Measurements from ENCODE around the gene BARHL2. TPM values are rescaled to one million over a fixed set of nuclear protein-coding genes. Genes with fewer than 3 reads are reported as not detected.

The BARHL2 gene
- polyA plus RNA-seq, 1 donor (not counting 4 experiments of a cell fraction or from before 2014, with no cell fraction given) = not detected

DNA sequence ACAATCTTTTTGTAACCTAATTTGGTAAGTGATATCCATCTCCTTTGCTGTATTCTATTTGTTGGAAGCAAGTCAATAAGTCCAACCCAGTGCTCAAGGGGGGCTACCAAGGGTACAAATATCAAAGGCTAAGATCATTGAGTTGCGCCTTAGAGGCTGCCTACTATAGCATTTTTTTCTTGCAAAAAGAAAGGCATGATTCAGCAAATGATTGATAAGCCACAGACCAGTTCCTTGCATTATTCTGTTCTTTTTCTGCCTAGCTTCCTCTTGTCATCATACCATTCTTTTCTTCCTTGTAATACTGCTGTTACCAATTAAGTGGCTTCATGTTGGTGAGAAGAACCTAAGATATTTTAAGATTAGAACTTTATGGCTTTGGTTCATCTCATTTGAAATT is 29.8 kb upstream of the BARHL2 start:
- TF ChIP-seq, protein P1, sequence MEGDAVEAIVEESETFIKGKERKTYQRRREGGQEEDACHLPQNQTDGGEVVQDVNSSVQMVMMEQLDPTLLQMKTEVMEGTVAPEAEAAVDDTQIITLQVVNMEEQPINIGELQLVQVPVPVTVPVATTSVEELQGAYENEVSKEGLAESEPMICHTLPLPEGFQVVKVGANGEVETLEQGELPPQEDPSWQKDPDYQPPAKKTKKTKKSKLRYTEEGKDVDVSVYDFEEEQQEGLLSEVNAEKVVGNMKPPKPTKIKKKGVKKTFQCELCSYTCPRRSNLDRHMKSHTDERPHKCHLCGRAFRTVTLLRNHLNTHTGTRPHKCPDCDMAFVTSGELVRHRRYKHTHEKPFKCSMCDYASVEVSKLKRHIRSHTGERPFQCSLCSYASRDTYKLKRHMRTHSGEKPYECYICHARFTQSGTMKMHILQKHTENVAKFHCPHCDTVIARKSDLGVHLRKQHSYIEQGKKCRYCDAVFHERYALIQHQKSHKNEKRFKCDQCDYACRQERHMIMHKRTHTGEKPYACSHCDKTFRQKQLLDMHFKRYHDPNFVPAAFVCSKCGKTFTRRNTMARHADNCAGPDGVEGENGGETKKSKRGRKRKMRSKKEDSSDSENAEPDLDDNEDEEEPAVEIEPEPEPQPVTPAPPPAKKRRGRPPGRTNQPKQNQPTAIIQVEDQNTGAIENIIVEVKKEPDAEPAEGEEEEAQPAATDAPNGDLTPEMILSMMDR (optimal IDR thresholded peaks at IDR 0.05 in 1 of 3, IDR thresholded peaks at IDR 0.05 in 1 of 3, conservative IDR thresholded peaks at IDR 0.05 in 1 of 3; ENCODE audit: extremely low read depth in 1 of 3, insufficient read depth in 2 of 3, low read length in 3 of 3) = no peak
- TF ChIP-seq EZH2 (IDR thresholded peaks at IDR 0.05; ENCODE audit: low read length) = no peak
- H4K20me1 ChIP-seq (ENCODE audit: control insufficient read depth, extremely low read depth, insufficient read depth, low read length) = peaks cover 3% of the 10 kb centered on the region

DNA sequence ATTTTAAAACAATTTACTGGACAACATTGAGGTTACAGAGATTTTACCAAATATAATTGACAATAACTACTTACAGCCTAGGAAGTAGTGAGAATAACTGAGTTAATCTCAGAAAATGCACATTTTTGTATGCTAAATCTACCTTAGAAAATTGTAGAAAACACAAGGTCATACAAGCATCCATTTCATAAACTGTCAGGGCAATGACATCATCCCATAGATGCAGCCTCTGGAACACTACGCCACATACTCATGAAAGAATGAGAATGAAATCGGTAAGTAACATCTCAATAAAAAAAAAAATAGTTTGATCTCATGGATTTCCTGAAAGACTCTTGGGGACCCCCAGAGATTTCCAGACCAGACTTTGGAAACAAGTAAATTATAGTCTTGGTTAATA is 28.9 kb upstream of the BARHL2 start:
- dilution Hi-C loops (cut with MboI; ENCODE audit: extremely low pct_ligation_motif_present, low sequenced_read_pairs) = no loop called here
- no peaks in the 10 kb centered on the region for H3K79me2 ChIP-seq (ENCODE audit: control insufficient read depth, insufficient read depth, low read length)
- no peak overlapping the region for H3K4me3 ChIP-seq (ENCODE audit: control insufficient read depth in 2 of 3, extremely low read depth in 1 of 3, insufficient read depth in 2 of 3, low read depth in 1 of 3, low read length in 3 of 3)
- no peak overlapping the region for H3K27ac ChIP-seq (ENCODE audit: control insufficient read depth, insufficient read depth, low read length)
- FAIRE-seq (no peak), DNase-seq (ENCODE audit: low read depth, low spot score) (no peak)
- H3K36me3 ChIP-seq (ENCODE audit: control insufficient read depth in 2 of 2, extremely low read depth in 1 of 2, insufficient read depth in 2 of 2, low read length in 2 of 2) = no peaks in the 10 kb centered on the region
- peaks cover 3% of the 10 kb centered on the region for H4K20me1 ChIP-seq (ENCODE audit: control insufficient read depth, extremely low read depth, insufficient read depth, low read length)
- H3K4me1 ChIP-seq (ENCODE audit: control insufficient read depth, extremely low read depth, insufficient read depth, low read length) = no peaks in the 10 kb centered on the region
- H3K4me2 ChIP-seq (ENCODE audit: control insufficient read depth, extremely low read depth, insufficient read depth, low read depth, low read length) = no peak overlapping the region
- TF ChIP-seq, protein P1 (optimal IDR thresholded peaks at IDR 0.05 in 1 of 3, IDR thresholded peaks at IDR 0.05 in 1 of 3, conservative IDR thresholded peaks at IDR 0.05 in 1 of 3; ENCODE audit: extremely low read depth in 1 of 3, insufficient read depth in 2 of 3, low read length in 3 of 3) = no peak
- no peak for TF ChIP-seq EZH2 (IDR thresholded peaks at IDR 0.05; ENCODE audit: low read length)
- no peaks in the 10 kb centered on the region for H3K9me1 ChIP-seq (ENCODE audit: control insufficient read depth, extremely low read depth, insufficient read depth, low read length)
- H2AFZ ChIP-seq (ENCODE audit: control insufficient read depth, low read length) = no peak overlapping the region
- H3K27me3 ChIP-seq (ENCODE audit: control insufficient read depth, extremely low read depth, insufficient read depth, low read length) = no peaks in the 10 kb centered on the region
- no peak overlapping the region for H3K9ac ChIP-seq (ENCODE audit: control insufficient read depth, extremely low read depth, insufficient read depth, low read length)
- H3K9me3 ChIP-seq (ENCODE audit: control insufficient read depth, low read depth, low read length) = no peaks in the 10 kb centered on the region

More for the DNA sequence above, 29.8 kb upstream of the BARHL2 start:
- Histone ChIP-seq H3K27ac (ENCODE audit: control insufficient read depth, insufficient read depth, low read length) (no peak overlapping the region), H3K9me3 (ENCODE audit: control insufficient read depth, low read depth, low read length) (no peaks in the 10 kb centered on the region), H2AFZ (ENCODE audit: control insufficient read depth, low read length) (no peak overlapping the region), H3K4me2 (ENCODE audit: control insufficient read depth, extremely low read depth, insufficient read depth, low read depth, low read length) (no peak overlapping the region), H3K9me1 (ENCODE audit: control insufficient read depth, extremely low read depth, insufficient read depth, low read length) (no peaks in the 10 kb centered on the region), H3K4me1 (ENCODE audit: control insufficient read depth, extremely low read depth, insufficient read depth, low read length) (no peaks in the 10 kb centered on the region), H3K36me3 (ENCODE audit: control insufficient read depth in 2 of 2, extremely low read depth in 1 of 2, insufficient read depth in 2 of 2, low read length in 2 of 2) (no peaks in the 10 kb centered on the region), H3K79me2 (ENCODE audit: control insufficient read depth, insufficient read depth, low read length) (no peaks in the 10 kb centered on the region), H3K9ac (ENCODE audit: control insufficient read depth, extremely low read depth, insufficient read depth, low read length) (no peak overlapping the region), H3K27me3 (ENCODE audit: control insufficient read depth, extremely low read depth, insufficient read depth, low read length) (no peaks in the 10 kb centered on the region), H3K4me3 (ENCODE audit: control insufficient read depth in 2 of 3, extremely low read depth in 1 of 3, insufficient read depth in 2 of 3, low read depth in 1 of 3, low read length in 3 of 3) (no peak overlapping the region)
- dilution Hi-C loops (cut with MboI; ENCODE audit: extremely low pct_ligation_motif_present, low sequenced_read_pairs) = no loop called here
- no peak for DNase-seq (ENCODE audit: low read depth, low spot score)
- FAIRE-seq = no peak

Data from keratinocyte (primary cell).